ENCODE results near the gene CEP55.

CEP55 gene

DNA sequence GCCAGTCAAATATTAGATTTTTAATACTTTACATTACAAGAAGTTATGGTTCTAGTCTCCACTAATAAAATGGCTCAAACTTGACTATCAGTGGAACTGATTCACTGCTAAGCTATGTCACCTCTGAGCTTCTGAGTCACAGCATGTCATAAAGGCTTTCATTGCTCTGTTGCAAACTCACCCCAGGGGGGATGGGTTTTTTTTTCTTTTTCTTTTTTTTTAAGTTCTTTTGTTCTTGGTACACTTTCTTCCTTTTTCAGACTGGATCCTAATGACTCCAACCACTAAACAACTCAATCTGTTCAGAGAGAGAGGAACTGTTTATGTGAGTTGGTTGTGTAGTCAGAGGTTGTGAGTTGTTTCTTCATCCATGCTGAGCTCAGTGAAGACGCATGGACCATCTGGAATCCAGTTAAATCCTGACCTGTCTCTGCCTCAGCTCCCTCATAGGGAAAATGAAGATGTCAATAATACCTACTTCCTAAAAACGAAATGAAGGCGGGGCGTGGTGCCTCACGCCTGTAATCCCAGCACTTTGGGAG, 25.2 kb upstream of the CEP55 start:
- Histone ChIP-seq H3K27ac (replicated peaks) (no peak overlapping the region), H3K27me3 (ENCODE audit: insufficient read depth, poor library complexity, severe bottlenecking) (no peaks in the 10 kb centered on the region), H3K4me3 (replicated peaks; ENCODE audit: insufficient read depth, low read length) (no peak overlapping the region)
- DNase-seq (ENCODE audit: low read depth in 1 of 2, low spot score in 1 of 2) = no peak
- TF ChIP-seq GABPA (IDR thresholded peaks at IDR 0.05; ENCODE audit: low read depth) = no peak
- TF ChIP-seq, protein P1, sequence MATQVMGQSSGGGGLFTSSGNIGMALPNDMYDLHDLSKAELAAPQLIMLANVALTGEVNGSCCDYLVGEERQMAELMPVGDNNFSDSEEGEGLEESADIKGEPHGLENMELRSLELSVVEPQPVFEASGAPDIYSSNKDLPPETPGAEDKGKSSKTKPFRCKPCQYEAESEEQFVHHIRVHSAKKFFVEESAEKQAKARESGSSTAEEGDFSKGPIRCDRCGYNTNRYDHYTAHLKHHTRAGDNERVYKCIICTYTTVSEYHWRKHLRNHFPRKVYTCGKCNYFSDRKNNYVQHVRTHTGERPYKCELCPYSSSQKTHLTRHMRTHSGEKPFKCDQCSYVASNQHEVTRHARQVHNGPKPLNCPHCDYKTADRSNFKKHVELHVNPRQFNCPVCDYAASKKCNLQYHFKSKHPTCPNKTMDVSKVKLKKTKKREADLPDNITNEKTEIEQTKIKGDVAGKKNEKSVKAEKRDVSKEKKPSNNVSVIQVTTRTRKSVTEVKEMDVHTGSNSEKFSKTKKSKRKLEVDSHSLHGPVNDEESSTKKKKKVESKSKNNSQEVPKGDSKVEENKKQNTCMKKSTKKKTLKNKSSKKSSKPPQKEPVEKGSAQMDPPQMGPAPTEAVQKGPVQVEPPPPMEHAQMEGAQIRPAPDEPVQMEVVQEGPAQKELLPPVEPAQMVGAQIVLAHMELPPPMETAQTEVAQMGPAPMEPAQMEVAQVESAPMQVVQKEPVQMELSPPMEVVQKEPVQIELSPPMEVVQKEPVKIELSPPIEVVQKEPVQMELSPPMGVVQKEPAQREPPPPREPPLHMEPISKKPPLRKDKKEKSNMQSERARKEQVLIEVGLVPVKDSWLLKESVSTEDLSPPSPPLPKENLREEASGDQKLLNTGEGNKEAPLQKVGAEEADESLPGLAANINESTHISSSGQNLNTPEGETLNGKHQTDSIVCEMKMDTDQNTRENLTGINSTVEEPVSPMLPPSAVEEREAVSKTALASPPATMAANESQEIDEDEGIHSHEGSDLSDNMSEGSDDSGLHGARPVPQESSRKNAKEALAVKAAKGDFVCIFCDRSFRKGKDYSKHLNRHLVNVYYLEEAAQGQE (IDR thresholded peaks at IDR 0.05; ENCODE audit: insufficient replicate concordance, low read depth) = no peak
- TF ChIP-seq POLR2AphosphoS5 (IDR thresholded peaks at IDR 0.05; ENCODE audit: low read depth) = no peak
- TF ChIP-seq, protein P2, sequence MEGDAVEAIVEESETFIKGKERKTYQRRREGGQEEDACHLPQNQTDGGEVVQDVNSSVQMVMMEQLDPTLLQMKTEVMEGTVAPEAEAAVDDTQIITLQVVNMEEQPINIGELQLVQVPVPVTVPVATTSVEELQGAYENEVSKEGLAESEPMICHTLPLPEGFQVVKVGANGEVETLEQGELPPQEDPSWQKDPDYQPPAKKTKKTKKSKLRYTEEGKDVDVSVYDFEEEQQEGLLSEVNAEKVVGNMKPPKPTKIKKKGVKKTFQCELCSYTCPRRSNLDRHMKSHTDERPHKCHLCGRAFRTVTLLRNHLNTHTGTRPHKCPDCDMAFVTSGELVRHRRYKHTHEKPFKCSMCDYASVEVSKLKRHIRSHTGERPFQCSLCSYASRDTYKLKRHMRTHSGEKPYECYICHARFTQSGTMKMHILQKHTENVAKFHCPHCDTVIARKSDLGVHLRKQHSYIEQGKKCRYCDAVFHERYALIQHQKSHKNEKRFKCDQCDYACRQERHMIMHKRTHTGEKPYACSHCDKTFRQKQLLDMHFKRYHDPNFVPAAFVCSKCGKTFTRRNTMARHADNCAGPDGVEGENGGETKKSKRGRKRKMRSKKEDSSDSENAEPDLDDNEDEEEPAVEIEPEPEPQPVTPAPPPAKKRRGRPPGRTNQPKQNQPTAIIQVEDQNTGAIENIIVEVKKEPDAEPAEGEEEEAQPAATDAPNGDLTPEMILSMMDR (IDR thresholded peaks at IDR 0.05; ENCODE audit: insufficient read depth, low read length) = no peak
- no peak for TF ChIP-seq SPI1 (IDR thresholded peaks at IDR 0.05; ENCODE audit: borderline replicate concordance, low read depth)

DNA sequence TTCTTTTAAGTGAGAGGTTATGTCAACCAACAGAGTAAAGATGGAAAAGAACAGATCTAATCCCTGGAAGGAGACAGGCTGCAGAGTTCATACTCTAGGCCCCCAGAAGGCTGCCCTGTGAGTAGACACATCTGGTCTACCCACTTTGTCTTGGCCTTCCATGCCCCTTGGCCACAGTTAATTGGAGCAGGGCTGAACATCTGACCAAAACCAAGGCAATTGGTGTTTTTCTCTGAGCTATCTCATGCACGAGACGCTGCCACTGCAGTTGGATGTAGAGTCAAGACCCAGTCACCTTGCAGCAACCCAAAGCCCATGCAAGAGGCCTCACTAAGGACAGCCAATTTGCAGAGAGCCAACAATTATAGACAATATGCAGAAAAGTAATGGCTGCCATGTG, 23.3 kb upstream of the CEP55 start:
- no peak overlapping the region for H3K27ac ChIP-seq (replicated peaks)
- TF ChIP-seq, protein P1 (IDR thresholded peaks at IDR 0.05; ENCODE audit: insufficient replicate concordance, low read depth) = no peak
- TF ChIP-seq, protein P2 (IDR thresholded peaks at IDR 0.05; ENCODE audit: insufficient read depth, low read length) = no peak
- TF ChIP-seq GABPA (IDR thresholded peaks at IDR 0.05; ENCODE audit: low read depth) (no peak), POLR2AphosphoS5 (IDR thresholded peaks at IDR 0.05; ENCODE audit: low read depth) (no peak), SPI1 (IDR thresholded peaks at IDR 0.05; ENCODE audit: borderline replicate concordance, low read depth) (no peak)
- H3K27me3 ChIP-seq (ENCODE audit: insufficient read depth, poor library complexity, severe bottlenecking) = no peaks in the 10 kb centered on the region
- no peak for DNase-seq (ENCODE audit: low read depth in 1 of 2, low spot score in 1 of 2)
- no peak overlapping the region for H3K4me3 ChIP-seq (replicated peaks; ENCODE audit: insufficient read depth, low read length)

DNA sequence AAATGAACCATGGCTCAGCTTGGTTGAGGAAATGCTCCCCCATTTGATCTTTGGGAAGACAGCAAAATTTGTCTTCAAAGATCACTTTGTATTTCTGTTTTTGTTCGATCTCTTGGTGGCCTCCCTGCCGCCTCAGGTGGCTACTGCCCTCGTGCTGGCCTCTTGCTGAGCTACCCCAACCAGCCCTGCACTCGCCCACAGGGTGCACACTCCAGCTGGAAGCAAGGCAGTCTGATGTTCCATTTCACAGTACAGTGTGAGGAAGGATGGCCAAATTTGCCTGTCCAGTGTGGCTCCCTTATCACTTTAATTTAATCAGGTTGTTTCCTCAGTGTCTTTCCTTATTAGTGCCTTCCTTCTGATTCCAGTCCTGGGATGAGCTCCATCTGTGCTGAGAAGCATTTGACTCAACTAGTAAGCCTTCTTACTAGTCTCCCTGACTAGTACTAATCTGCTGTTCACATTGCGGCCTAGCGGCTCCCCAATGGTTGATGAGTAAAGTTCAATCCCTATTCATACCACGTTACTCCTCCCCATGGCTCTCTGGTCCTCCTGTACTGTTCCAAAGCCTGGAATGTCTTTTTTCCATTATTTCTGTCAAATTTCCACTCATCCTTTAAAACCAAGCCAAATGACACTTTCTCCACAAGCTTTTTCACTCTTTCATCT, 22.5 kb upstream of the CEP55 start:
- Histone ChIP-seq H3K27ac (replicated peaks) (no peak overlapping the region), H3K4me3 (replicated peaks; ENCODE audit: insufficient read depth, low read length) (no peak overlapping the region), H3K27me3 (ENCODE audit: insufficient read depth, poor library complexity, severe bottlenecking) (no peaks in the 10 kb centered on the region)
- no peak for DNase-seq (ENCODE audit: low read depth in 1 of 2, low spot score in 1 of 2)
- TF ChIP-seq, protein P1 (IDR thresholded peaks at IDR 0.05; ENCODE audit: insufficient replicate concordance, low read depth) = no peak
- TF ChIP-seq POLR2AphosphoS5 (IDR thresholded peaks at IDR 0.05; ENCODE audit: low read depth) = no peak
- no peak for TF ChIP-seq SPI1 (IDR thresholded peaks at IDR 0.05; ENCODE audit: borderline replicate concordance, low read depth)
- TF ChIP-seq, protein P2 (IDR thresholded peaks at IDR 0.05; ENCODE audit: insufficient read depth, low read length) = no peak
- no peak for TF ChIP-seq GABPA (IDR thresholded peaks at IDR 0.05; ENCODE audit: low read depth)

Data from HL-60 (cell line).